ENCODE data around the gene VWA3B. TPM values are rescaled to one million over a fixed set of nuclear protein-coding genes. Genes with fewer than 3 reads are reported as not detected.

The VWA3B gene
- total and polyA plus RNA-seq, 2 donors (not counting 3 experiments of a cell fraction or from before 2014, with no cell fraction given) = not detected

- Histone ChIP-seq H3K9me3 (replicated peaks; ENCODE audit: control insufficient read depth, insufficient read depth, low read length) (no peaks in the 10 kb centered on the region), H2AFZ (ENCODE audit: low read depth, low read length) (no peak overlapping the region), H4K20me1 (replicated peaks; ENCODE audit: control insufficient read depth, extremely low read depth, insufficient read depth, low read length) (no peaks in the 10 kb centered on the region), H3K4me1 (ENCODE audit: control insufficient read depth, extremely low read depth, insufficient read depth, low read length) (no peaks in the 10 kb centered on the region), H3K27me3 (ENCODE audit: control insufficient read depth in 2 of 2, insufficient read depth in 2 of 2, low read length in 2 of 2) (peaks cover 0 to 3% of the 10 kb centered on the region in 2 experiments), H3K4me3 (replicated peaks in 1 of 3; ENCODE audit: insufficient read depth in 1 of 3, low read depth in 1 of 3, low read length in 3 of 3) (no peak overlapping the region), H3K27ac (ENCODE audit: insufficient read depth, low read depth, low read length) (no peak overlapping the region), H3K9me1 (replicated peaks; ENCODE audit: control insufficient read depth, extremely low read depth, insufficient read depth, low read length) (no peaks in the 10 kb centered on the region), H3K36me3 (ENCODE audit: control insufficient read depth in 2 of 2, extremely low read depth in 1 of 2, insufficient read depth in 2 of 2, low read length in 2 of 2) (no peaks in the 10 kb centered on the region), H3K9ac (replicated peaks; ENCODE audit: extremely low read depth, insufficient read depth, low read length) (no peak overlapping the region), H3K4me2 (ENCODE audit: insufficient read depth, low read length) (no peak overlapping the region), H3K79me2 (ENCODE audit: control insufficient read depth, insufficient read depth, low read length) (no peaks in the 10 kb centered on the region)
- no peak for TF ChIP-seq FOS (IDR thresholded peaks at IDR 0.05; ENCODE audit: borderline replicate concordance, insufficient read depth, low read length)
- TF ChIP-seq JUN (IDR thresholded peaks at IDR 0.05; ENCODE audit: borderline replicate concordance, insufficient read depth, insufficient read length, low read depth) = no peak
- TF ChIP-seq MYC (IDR thresholded peaks at IDR 0.05; ENCODE audit: low read depth, low read length) = no peak
- DNase-seq (ENCODE audit: low read depth, low spot score) (no peak), FAIRE-seq (no peak)
- intact Hi-C loops (cut with micrococcal nuclease) = no loop called here
- ChIA-PET POLR2A (no interaction called here), CTCF (interaction anchor here (1.2 to 1.6 kb wide), 2 partner anchors 10 to 36 kb away, joined by 3 to 4 read pairs; no protein-coding TSS in a partner anchor)
- no TSS peak for BruUV-seq (replicated peaks)
- dilution Hi-C loops (cut with MboI; ENCODE audit: extremely low pct_ligation_motif_present, low sequenced_read_pairs) = no loop called here
Measured at GRCh38 chr2:98233941-98234340, 147.0 kb downstream of the VWA3B start.

DNA sequence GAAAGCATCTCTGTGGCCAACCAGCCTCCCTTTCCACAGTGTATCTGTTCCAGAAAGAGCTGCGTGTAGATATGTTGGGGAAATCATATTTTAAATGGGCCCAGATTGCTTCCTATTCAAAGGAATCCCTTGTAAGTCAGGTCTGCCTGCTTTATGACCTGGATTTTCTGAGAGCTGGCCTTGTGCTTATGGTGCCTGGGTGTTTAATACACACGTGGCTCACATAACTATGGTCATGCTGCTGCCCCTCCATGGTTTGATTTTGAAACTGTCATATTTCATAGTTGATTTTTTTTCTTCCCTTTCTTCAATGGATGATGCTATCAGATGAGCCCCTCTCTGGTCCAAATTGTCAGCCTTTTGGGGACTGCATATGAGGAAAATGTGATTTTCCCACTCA, 147.8 kb downstream of the VWA3B start:
- FAIRE-seq = no peak
- H3K9ac ChIP-seq (replicated peaks; ENCODE audit: extremely low read depth, insufficient read depth, low read length) = no peak overlapping the region
- no peak overlapping the region for H3K27ac ChIP-seq (ENCODE audit: insufficient read depth, low read depth, low read length)
- dilution Hi-C loops (cut with MboI; ENCODE audit: extremely low pct_ligation_motif_present, low sequenced_read_pairs) (no loop called here), intact Hi-C loops (cut with micrococcal nuclease) (no loop called here)
- H4K20me1 ChIP-seq (replicated peaks; ENCODE audit: control insufficient read depth, extremely low read depth, insufficient read depth, low read length) = no peaks in the 10 kb centered on the region
- no peak overlapping the region for H2AFZ ChIP-seq (ENCODE audit: low read depth, low read length)
- BruUV-seq (replicated peaks) = no TSS peak
- H3K36me3 ChIP-seq (ENCODE audit: control insufficient read depth in 2 of 2, extremely low read depth in 1 of 2, insufficient read depth in 2 of 2, low read length in 2 of 2) = no peaks in the 10 kb centered on the region
- no peak for DNase-seq (ENCODE audit: low read depth, low spot score)
- TF ChIP-seq FOS (IDR thresholded peaks at IDR 0.05; ENCODE audit: borderline replicate concordance, insufficient read depth, low read length) = no peak
- TF ChIP-seq MAX (IDR thresholded peaks at IDR 0.05; ENCODE audit: insufficient read depth, insufficient read length) = no peak
- no peak for TF ChIP-seq GATA2 (IDR thresholded peaks at IDR 0.05; ENCODE audit: insufficient read depth, insufficient read length, low read depth, low read length)
- no peak overlapping the region for H3K4me2 ChIP-seq (ENCODE audit: insufficient read depth, low read length)
- H3K9me1 ChIP-seq (replicated peaks; ENCODE audit: control insufficient read depth, extremely low read depth, insufficient read depth, low read length) = no peaks in the 10 kb centered on the region
- ChIA-PET POLR2A (no interaction called here), CTCF (interaction anchor here (1.6 kb wide), 1 partner anchor 9 kb away, joined by 3 read pairs; no protein-coding TSS in a partner anchor)
- H3K79me2 ChIP-seq (ENCODE audit: control insufficient read depth, insufficient read depth, low read length) = no peaks in the 10 kb centered on the region
- no peaks in the 10 kb centered on the region for H3K9me3 ChIP-seq (replicated peaks; ENCODE audit: control insufficient read depth, insufficient read depth, low read length)
- no peaks in the 10 kb centered on the region for H3K27me3 ChIP-seq (ENCODE audit: control insufficient read depth in 2 of 2, insufficient read depth in 2 of 2, low read length in 2 of 2)
- no peaks in the 10 kb centered on the region for H3K4me1 ChIP-seq (ENCODE audit: control insufficient read depth, extremely low read depth, insufficient read depth, low read length)
- H3K4me3 ChIP-seq (replicated peaks in 1 of 3; ENCODE audit: insufficient read depth in 1 of 3, low read depth in 1 of 3, low read length in 3 of 3) = no peak overlapping the region

Measured in endothelial cell of umbilical vein (primary cell).